ENCODE results near the gene NR4A1.

The NR4A1 gene

DNA sequence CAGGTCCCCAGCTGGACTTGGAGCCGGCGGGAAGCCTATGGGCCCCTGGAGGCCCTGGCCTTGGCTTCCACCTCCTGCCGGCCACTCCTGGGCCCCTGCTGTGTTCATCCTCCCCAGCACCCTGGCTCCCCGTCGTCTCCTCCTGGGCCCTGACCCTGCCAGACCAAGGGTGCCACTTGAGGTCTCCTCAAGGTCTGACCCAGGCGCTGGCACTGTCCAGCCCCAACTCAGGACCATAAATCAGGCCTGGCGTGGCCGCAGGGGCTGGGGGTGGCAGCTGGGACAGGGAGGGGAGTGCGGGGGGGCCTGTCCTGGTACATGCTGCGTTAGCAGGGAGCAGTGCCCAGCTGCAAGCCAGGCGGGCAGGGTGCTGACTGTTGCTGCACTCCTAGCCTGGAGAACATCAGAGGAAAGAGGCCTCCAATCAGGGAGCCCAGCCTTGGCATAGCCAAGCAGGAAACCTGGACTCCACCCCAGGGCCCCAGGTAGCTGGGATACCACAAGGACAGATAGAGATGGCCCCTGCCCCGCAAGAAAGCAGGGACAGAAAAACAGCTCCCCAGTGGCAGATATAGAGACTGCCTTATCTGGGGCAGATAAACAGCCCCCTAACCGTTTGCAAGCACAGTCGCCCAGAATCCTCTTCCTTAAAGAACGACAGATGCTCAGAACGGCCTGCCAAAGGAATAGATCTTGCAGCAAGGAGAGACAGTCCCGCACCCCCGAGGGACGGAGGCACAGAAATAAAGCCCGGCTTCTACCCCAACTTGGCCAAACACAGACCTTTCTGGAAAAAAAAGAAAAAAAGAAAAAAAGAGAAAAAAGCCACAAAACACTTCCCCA lies 12.1 kb downstream of the NR4A1 start:
- peaks cover 14% of the 10 kb centered on the region for H3K4me1 Mint-ChIP-seq (ENCODE audit: low read depth)
- peaks cover 19% of the 10 kb centered on the region for H3K27me3 Mint-ChIP-seq
- no peak overlapping the region for H3K27ac Mint-ChIP-seq
- no peaks in the 10 kb centered on the region for H3K9me3 Mint-ChIP-seq
- H3K36me3 Mint-ChIP-seq (ENCODE audit: low read depth) = no peaks in the 10 kb centered on the region
- no peak overlapping the region for H3K4me3 Mint-ChIP-seq
- intact Hi-C loops (cut with micrococcal nuclease) = no loop called here

GRCh38 chr12:52063981-52064649 lies 12.9 kb downstream of the NR4A1 start:
- peak overlapping the region; percentile 4 for H3K27ac Mint-ChIP-seq
- no peak overlapping the region for H3K4me3 Mint-ChIP-seq
- intact Hi-C loops (cut with micrococcal nuclease) = no loop called here

DNA sequence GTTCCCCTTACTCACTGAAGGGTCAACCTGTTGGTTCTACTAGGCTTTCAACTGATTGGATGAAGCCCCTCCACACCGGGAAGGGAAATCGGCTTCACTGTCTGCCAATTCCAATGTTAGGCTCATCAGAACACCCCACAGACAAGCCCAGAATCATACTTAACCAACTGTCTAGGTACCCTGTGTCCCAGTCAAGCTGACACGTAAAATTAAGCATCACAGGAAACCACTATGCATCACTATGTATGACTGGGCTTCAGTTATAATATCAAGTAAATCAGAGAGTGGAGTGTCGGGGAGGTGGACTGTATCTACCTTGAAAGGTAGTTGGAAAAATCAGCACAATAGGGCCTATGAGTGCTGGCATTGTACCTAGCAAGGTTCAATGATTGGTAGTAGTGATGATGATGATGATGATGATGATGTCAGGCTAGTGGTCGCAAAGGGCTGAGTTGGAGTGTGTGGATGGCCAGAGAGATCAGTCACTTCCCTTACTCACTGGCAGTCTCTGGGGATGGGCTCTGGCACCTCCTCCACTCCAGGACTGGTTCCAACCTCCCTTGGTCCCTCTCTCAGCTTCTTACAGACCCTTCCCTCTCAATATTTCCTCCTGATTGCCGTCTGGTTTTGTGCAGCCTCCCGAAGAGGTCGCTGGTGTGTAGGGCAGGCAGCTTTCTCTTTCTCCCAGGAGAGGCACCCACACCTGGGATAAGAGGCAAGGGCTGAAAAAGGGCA lies 15.3 kb downstream of the NR4A1 start:
- H3K27ac Mint-ChIP-seq = no peak overlapping the region

More at GRCh38 chr12:52063981-52064649, 12.9 kb downstream of the NR4A1 start:
- Mint-ChIP-seq H3K27me3 (peaks cover 19% of the 10 kb centered on the region), H3K4me1 (ENCODE audit: low read depth) (peaks cover 14% of the 10 kb centered on the region), H3K9me3 (no peaks in the 10 kb centered on the region), H3K36me3 (ENCODE audit: low read depth) (no peaks in the 10 kb centered on the region)

GRCh38 chr12:52067081-52067374 lies 15.8 kb downstream of the NR4A1 start:
- Mint-ChIP-seq H3K4me3 (no peak overlapping the region), H3K9me3 (no peaks in the 10 kb centered on the region), H3K27me3 (peaks cover 19% of the 10 kb centered on the region), H3K36me3 (ENCODE audit: low read depth) (peaks cover 9% of the 10 kb centered on the region), H3K4me1 (ENCODE audit: low read depth) (peaks cover 39% of the 10 kb centered on the region), H3K27ac (no peak overlapping the region)
- intact Hi-C loops (cut with micrococcal nuclease) = no loop called here

More for the DNA sequence above, 15.3 kb downstream of the NR4A1 start:
- intact Hi-C loops (cut with micrococcal nuclease) = no loop called here
- Mint-ChIP-seq H3K4me1 (ENCODE audit: low read depth) (peaks cover 34% of the 10 kb centered on the region), H3K9me3 (no peaks in the 10 kb centered on the region), H3K4me3 (no peak overlapping the region), H3K27me3 (peaks cover 19% of the 10 kb centered on the region), H3K36me3 (ENCODE audit: low read depth) (peaks cover 9% of the 10 kb centered on the region)

DNA sequence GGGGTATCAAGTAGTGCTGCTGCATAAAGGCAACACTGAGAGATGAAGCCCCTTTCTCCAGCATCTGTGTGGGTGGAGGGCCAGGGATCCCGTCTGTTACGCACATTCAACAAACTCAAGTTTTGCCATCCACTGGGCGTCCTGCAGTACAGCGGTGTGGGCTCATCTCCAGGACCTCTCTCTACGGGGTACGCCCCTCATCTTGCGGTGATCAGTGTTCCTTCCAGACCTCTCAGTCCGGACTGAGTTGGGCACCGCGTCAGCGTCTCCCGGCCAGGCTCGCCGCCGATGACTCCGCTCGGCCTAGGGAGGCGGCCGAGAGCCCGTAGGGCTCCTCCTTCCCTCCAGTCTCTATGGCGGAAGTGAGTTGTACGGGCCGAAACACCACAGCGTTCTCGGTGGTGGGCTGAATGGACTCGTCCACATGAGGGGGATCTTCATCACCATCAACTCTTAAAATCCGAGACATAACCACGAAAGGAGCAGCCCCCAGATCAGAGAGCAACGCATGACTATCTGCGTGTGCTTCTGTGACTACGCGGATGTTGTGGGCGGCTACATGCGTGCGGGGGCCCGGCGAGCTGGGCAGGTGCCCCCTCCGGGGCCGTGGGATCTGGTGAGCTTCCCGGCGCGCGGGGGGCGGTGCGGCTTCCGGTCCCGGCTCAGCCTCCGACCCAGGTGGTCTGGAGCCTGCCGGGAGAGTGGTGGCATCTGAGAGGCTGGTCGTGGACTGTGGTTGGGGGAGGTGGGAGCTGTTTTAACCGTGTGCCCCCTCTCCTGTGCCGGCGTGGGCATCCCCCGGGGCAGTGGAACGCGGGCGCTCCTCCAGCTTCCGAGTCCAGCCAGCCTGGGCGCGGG lies 18.3 kb downstream of the NR4A1 start, which contains the start of gene ATG101:
Gene ATG101 (plus strand): TSS at position 652 of the 858 bp plus-strand sequence. CDS start 3,673 bp downstream, outside the sequence.
- Mint-ChIP-seq H3K4me1 (ENCODE audit: low read depth) (peaks cover 56% of the 10 kb centered on the region), H3K27ac (peak within 1 kb of the TSS; percentile 97), H3K36me3 (ENCODE audit: low read depth) (peaks cover 34% of the 10 kb centered on the region), H3K9me3 (no peaks in the 10 kb centered on the region), H3K27me3 (peaks cover 17% of the 10 kb centered on the region), H3K4me3 (peak within 1 kb of the TSS; percentile 88)
- intact Hi-C loops (cut with micrococcal nuclease) = loop anchor here (1.0 to 2.0 kb wide), 3 partner anchors 18 to 44 kb away; partner anchors contain the start of gene NR4A1

DNA sequence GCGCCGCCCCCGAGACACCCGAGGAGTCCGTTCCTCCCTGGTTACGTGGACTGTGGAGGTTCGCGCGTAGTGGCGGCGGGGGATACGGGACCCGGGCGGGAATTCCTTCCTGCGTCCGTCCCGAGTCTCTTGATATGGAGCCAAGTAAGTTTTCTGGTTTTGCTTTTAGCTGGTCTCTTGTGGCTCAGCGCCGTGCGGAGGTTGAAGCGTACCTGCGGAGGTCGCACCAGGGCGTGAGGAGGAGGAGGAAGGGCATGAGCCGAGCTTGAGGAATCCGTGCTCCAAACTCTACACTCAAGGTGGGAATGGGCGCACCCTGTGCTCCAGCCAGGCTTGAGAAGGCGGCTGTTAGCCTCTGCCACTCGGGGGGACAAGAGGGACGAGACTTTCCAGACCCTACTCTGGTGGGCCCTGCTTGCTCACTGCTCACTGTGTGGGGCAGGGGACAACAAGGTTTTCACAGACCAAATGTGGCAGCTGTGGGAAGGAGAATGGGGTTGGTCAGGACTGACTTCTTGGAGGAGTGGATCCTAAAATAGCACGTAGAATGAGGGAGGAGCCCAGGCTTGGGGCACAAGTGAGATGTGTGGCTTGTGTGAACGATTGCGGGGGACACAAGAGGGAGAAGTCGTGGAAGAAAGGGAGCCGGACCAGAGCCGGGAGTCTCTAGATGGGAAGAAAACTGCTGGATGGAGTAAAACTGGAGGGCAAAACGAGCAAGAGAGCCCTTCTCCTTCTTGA lies 19.1 kb downstream of the NR4A1 start:
- no peaks in the 10 kb centered on the region for H3K9me3 Mint-ChIP-seq
- H3K4me3 Mint-ChIP-seq = peak overlapping the region; percentile 88
- H3K27me3 Mint-ChIP-seq = peaks cover 10% of the 10 kb centered on the region
- H3K4me1 Mint-ChIP-seq (ENCODE audit: low read depth) = peaks cover 54% of the 10 kb centered on the region
- peaks cover 42% of the 10 kb centered on the region for H3K36me3 Mint-ChIP-seq (ENCODE audit: low read depth)
- H3K27ac Mint-ChIP-seq = peak overlapping the region; percentile 97
- intact Hi-C loops (cut with micrococcal nuclease) = no loop called here

DNA sequence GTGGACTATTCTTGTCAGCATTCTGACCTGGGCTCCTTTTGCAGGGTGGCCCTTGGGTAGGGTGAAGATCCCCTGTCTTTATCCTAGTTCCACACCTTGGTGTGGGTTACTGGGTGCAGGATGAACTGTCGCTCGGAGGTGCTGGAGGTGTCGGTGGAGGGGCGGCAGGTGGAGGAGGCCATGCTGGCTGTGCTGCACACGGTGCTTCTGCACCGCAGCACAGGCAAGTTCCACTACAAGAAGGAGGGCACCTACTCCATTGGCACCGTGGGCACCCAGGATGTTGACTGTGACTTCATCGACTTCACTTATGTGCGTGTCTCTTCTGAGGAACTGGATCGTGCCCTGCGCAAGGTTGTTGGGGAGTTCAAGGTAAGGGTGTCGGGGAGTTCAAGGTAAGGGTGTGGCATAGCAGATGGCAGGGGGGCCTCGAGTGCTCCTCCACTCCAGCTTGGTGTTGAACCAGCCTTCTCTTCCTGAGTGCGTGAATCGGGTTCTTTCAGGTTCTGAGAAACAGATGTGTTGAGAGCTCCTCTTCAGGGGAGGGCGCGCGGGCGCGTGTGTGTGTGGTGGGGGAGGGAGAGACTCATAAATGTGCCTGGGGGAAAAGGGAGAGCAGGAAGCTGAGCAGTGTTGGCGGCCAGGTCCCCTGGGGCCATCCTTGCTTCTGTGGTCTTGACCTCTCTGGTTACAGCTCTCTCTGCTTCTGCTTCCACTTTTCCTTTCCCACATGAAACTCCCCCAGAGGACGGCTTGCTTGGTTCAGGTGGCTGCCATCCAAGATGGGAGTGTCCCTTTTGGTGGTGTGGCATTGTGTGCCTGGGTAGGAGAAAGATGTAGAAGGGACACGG lies 22.5 kb downstream of the NR4A1 start:
- Mint-ChIP-seq H3K27ac (peak overlapping the region; percentile 25), H3K4me3 (no peak overlapping the region), H3K36me3 (ENCODE audit: low read depth) (peaks cover 74% of the 10 kb centered on the region), H3K27me3 (no peaks in the 10 kb centered on the region), H3K9me3 (no peaks in the 10 kb centered on the region), H3K4me1 (ENCODE audit: low read depth) (peaks cover 46% of the 10 kb centered on the region)
- intact Hi-C loops (cut with micrococcal nuclease) = no loop called here

DNA sequence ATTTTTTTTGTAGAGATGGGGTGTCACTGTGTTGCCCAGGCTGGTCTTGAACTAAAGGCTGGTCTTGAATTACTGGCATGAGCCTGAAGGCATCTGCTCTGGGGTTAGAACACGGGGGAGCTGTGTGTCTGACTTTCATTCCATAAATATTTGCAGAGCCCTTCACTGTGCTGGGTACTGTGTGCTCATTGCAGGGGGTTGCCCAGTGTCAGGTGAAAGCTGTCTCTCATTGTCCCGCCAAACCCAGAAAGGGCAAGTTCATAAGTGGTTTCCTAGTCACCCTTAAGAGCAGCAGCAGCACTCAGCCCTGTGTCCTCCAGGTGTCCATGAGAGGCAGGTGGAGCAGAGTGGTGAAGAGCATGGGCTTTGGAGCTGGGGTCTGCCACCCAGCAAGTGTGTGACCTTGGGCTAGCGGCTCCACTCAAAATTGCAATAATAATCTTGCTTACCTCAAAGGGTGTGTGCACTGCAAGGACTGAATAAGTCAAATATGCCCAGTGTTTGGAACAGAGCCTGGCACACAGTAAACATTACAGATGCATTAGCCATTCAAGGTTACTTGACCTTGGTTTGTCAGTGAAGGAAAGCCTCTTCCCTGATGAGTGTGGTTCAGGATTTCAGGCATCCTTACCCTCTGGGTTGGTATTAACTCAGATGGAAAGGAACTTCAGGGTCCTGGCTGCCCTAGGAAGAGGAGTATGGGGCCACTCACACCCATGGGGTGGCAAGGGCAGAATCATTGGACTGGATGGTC lies 23.9 kb downstream of the NR4A1 start:
- Mint-ChIP-seq H3K9me3 (no peaks in the 10 kb centered on the region), H3K27ac (no peak overlapping the region), H3K27me3 (no peaks in the 10 kb centered on the region), H3K4me1 (ENCODE audit: low read depth) (peaks cover 40% of the 10 kb centered on the region), H3K36me3 (ENCODE audit: low read depth) (peaks cover 76% of the 10 kb centered on the region), H3K4me3 (no peak overlapping the region)
- intact Hi-C loops (cut with micrococcal nuclease) = no loop called here

DNA sequence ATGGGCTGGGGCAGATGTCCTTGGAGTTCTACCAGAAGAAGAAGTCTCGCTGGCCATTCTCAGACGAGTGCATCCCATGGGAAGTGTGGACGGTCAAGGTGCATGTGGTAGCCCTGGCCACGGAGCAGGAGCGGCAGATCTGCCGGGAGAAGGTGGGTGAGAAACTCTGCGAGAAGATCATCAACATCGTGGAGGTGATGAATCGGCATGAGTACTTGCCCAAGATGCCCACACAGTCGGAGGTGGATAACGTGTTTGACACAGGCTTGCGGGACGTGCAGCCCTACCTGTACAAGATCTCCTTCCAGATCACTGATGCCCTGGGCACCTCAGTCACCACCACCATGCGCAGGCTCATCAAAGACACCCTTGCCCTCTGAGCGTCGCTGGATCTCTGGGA lies 25.6 kb downstream of the NR4A1 start:
- intact Hi-C loops (cut with micrococcal nuclease) = no loop called here
- Mint-ChIP-seq H3K9me3 (no peaks in the 10 kb centered on the region), H3K27me3 (peaks cover under 1% of the 10 kb centered on the region), H3K36me3 (ENCODE audit: low read depth) (peaks cover 73% of the 10 kb centered on the region), H3K27ac (no peak overlapping the region), H3K4me3 (no peak overlapping the region), H3K4me1 (ENCODE audit: low read depth) (peaks cover 35% of the 10 kb centered on the region)

DNA sequence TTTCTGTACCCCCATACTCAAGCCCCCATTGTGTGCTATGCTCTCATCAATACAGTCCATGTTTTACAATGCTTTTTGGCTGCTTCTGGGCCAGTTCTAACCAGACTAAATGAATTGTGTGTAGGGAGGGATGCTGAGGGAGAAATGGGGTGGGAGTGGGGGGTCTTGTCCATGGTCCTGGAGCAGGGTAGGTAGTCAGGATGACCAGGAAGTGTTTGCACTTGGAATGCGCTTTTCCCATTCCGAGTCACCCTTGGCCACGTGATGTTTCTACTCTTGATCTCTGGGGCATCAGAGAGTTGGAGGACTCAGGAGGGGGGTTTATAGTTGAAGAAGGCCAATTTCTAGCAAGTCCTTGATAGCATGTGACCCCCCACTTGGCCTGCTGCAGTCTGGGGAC lies 27.0 kb downstream of the NR4A1 start:
- Mint-ChIP-seq H3K36me3 (ENCODE audit: low read depth) (peaks cover 61% of the 10 kb centered on the region), H3K4me3 (no peak overlapping the region), H3K27me3 (peaks cover 2% of the 10 kb centered on the region), H3K4me1 (ENCODE audit: low read depth) (peaks cover 34% of the 10 kb centered on the region), H3K27ac (no peak overlapping the region), H3K9me3 (no peaks in the 10 kb centered on the region)
- intact Hi-C loops (cut with micrococcal nuclease) = no loop called here

DNA sequence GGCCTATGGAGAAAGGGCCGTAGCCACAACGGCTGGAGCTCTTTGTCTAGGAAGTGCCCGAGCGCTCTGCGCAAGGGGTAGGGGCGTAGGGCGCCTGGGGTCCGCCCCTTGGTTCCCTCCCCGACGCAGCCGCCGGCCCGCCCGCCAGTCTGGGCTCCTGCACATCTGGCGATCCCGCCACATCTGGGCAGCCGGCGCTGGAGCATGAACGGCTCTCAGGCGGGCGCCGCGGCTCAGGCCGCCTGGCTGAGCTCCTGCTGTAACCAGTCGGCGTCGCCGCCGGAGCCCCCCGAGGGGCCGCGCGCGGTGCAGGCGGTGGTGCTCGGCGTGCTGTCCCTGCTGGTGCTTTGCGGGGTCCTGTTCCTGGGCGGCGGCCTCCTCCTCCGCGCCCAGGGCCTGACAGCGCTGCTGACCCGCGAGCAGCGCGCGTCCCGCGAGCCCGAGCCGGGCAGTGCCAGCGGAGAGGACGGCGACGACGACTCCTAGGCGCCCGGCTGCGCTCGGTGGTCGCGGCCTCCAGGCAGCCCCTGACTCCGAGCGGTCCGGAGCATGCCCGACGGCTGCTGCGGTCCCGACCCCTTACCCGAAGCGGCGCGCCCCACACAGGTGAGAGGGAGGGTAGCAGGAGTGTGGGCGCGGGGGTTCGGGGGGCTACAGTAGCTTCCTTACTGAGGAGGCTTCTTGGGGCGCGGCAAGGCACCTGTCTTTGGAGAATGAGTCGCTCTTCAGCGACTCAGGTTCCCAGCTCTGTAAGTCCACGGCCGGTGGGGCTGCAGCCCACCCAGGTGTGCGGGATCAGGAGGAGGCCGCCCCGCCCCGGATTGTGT lies 28.5 kb downstream of the NR4A1 start, which contains the start of gene SMIM41:
Gene SMIM41 (plus strand): TSS at position 129 of the 827 bp plus-strand sequence. CDS start 76 bp downstream, at position 205.
- H3K27me3 Mint-ChIP-seq = peaks cover 9% of the 10 kb centered on the region
- peaks cover 46% of the 10 kb centered on the region for H3K36me3 Mint-ChIP-seq (ENCODE audit: low read depth)
- H3K4me3 Mint-ChIP-seq = no peak within 1 kb of the TSS
- H3K9me3 Mint-ChIP-seq = no peaks in the 10 kb centered on the region
- intact Hi-C loops (cut with micrococcal nuclease) = loop anchor here (5.0 kb wide), 1 partner anchor 43 kb away; no protein-coding TSS in a partner anchor
- H3K4me1 Mint-ChIP-seq (ENCODE audit: low read depth) = peaks cover 26% of the 10 kb centered on the region
- H3K27ac Mint-ChIP-seq = no peak within 1 kb of the TSS

All from dendritic cell treated with granulocyte-macrophage colony-stimulating factor and Interleukin-4, amounts not matched to agents 40 ng/mL and 50 ng/mL, for 4 days (primary cell).